Skin of body (tissue), 2 donors: ENCODE measurements around the gene RASSF3. TPM values are rescaled to one million over a fixed set of nuclear protein-coding genes. Genes with fewer than 3 reads are reported as not detected.

Experiments
- DNase-seq: peaks from one replicate; lab custom pipeline; 2025; lab: John Stamatoyannopoulos, UW
- total RNA-seq: library from RNA; depleted of rRNA; stranded (reverse); fragments of >200 nt; gene quantifications from one replicate; pipeline ENCODE4 v1.2.3, GENCODE V29; 2014

The RASSF3 gene
- total RNA-seq, 1 donor from 2014 or later = 14.4 TPM

GRCh38 chr12:64669270-64669842 lies 59.1 kb downstream of the RASSF3 start:
- no peak for DNase-seq

- no peak for DNase-seq
Measured at GRCh38 chr12:64670019-64670418, 59.7 kb downstream of the RASSF3 start.

DNA sequence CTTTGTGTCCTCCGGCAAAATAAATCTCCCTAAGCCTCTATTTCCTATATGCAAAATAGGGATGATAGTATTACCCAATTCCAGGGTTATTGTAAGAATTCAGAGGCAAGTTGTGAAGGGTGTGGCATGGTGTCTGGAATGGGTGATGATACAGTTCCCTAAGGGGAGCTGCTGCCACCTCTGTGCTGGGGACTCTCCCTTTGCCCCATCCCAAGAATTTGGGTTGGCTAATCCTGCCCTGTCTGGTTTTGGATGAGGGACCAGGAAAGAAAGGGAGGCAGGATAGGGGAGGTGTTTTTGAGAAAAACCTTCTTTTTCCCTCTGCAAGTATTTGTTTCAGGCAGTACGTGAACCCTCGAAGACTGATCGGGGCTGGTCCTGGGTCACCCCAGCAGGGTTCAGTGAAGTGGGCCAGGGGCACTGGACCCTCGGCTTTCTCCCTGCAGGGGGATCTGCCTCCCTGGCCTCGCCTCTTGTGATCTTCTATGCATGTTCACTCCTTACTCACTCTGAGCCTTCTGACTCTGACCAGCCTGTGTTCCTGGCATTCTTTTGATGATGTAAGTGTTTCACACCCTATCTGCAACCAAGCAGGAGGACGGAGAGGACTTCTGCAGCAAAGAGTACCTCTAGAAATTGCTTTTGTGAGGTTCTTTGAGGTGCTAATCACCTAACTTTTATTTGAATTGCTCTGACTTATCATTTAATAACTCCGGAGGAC lies 60.8 kb downstream of the RASSF3 start:
- no peak for DNase-seq

DNA sequence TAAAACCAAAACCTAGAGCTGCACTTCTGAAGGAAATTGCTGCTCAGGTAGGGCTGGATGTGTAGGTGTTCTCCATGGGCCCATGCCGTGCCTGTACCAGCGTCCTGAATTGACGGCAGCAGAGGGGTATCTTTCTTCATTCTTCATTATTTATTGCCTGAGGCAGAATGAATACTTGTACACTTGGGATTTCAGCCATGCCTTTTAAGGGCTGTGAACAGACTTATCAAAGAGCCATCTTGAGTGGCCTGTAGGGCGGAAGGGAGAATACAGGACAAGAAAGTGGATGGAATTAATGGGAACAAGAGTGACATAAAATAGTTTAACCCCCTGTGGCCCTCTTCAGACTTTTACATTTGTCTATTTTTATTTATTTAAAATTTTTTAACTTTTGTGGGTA lies 61.4 kb downstream of the RASSF3 start:
- no peak for DNase-seq

- DNase-seq = peak; percentile 5
Measured at GRCh38 chr12:64672925-64673409, 62.7 kb downstream of the RASSF3 start.

- no peak for DNase-seq
Measured at GRCh38 chr12:64673490-64674169, 63.3 kb downstream of the RASSF3 start.

DNA sequence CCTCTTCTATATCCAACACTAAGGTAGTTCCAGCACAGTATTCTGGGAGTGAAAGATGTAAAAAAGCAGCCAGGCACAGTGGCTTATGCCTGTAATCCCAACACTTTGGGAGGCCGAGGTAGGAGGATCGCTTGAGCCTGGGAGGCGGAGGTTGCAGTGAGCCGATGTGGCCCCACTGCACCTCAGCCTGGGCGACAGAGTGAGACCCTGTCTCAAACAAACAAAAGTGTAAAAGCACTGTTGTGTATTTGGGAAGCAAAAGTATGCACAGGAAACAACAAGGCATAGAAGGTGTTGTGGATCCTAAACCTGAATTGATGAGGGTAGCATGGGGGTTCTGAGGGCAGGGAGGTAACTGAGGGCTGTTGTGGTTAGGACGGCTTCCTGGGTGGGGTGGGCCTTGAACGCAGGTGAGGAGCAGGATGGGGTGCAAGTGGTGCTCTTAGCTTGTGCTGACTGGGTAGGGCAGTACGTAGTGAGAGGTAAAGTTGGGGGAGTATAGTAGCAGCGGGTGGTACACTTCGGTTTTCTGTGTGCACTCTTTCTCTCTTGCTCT lies 64.2 kb downstream of the RASSF3 start:
- no peak for DNase-seq

DNA sequence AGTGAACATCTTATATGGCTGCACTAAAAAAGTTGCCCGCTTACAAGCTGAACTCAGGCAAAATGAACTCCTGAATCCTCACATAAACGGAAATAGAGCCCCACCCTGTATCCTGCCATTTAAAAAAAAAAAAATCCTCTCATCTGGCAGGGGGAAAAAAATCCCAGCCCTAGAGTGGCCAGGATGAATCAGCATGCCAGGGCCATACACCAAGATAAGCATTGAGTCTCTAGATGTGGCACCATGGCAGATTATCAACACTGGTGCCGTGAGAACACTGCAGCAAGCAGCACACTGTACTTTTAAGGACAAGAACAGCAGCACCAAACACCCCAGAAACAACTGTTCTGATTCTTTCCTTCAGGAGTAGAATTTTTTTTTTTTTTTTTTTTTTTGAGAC lies 65.5 kb downstream of the RASSF3 start:
- DNase-seq = no peak

- DNase-seq = no peak
Measured at GRCh38 chr12:64678248-64678647, 68.0 kb downstream of the RASSF3 start.

- DNase-seq = no peak
Measured at GRCh38 chr12:64678835-64679234, 68.5 kb downstream of the RASSF3 start.

- peak; percentile 72 for DNase-seq
Measured at GRCh38 chr12:64679487-64680001, 69.2 kb downstream of the RASSF3 start.

DNA sequence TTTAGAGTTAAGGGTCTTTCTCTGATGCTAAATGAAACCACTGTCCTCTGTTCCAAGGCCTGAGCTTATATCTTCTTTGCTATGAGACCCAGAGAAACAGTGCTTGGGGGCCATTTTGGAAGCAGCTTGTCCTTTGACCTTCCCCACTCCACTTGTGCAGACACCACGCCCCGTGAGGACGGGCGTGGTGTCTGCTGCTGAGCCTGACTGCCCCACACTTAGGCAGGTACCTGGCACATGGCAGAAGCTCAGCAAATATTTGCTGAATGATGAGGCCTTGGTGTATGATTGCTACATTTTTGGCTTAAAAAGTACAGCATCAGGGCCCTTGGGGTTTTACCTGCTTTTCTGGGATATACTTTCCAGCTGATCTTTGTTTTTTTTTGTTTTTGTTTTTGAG lies 69.9 kb downstream of the RASSF3 start:
- DNase-seq = no peak

GRCh38 chr12:64681200-64682052 lies 71.1 kb downstream of the RASSF3 start:
- DNase-seq = no peak

DNA sequence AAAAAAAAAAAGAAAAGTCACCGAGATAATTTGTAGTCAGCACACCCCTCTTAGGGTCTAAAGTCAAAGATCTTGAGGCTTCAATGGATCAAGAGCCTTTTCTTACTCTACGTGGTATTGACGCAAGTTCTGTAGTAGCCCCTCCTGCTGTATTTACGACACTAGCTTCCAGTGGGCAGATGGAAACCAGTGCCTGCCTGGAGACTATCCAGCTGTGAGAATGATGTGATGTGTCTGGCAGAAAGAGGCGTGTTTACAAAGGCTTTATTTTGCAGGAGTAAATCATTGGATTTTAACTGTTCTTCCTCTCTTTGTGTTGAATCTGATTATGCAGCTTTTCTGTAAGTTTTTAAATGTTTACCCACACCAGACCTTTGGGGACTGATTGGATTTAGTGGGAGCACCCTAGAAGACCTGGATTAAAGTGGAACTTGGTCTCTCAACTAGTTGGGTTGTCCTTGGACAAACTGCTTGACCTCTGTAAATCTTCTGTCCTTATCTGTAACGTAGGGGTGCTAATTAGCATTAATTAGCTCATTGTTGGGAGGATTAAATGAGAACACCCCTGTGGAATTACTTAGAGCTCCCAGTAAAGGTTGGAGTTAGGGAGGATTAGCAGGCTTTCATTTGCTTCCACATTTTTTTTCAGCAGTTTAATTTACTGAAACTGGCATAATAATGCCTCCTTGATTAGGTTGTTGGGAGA lies 72.4 kb downstream of the RASSF3 start:
- peak; percentile 71 for DNase-seq

DNA sequence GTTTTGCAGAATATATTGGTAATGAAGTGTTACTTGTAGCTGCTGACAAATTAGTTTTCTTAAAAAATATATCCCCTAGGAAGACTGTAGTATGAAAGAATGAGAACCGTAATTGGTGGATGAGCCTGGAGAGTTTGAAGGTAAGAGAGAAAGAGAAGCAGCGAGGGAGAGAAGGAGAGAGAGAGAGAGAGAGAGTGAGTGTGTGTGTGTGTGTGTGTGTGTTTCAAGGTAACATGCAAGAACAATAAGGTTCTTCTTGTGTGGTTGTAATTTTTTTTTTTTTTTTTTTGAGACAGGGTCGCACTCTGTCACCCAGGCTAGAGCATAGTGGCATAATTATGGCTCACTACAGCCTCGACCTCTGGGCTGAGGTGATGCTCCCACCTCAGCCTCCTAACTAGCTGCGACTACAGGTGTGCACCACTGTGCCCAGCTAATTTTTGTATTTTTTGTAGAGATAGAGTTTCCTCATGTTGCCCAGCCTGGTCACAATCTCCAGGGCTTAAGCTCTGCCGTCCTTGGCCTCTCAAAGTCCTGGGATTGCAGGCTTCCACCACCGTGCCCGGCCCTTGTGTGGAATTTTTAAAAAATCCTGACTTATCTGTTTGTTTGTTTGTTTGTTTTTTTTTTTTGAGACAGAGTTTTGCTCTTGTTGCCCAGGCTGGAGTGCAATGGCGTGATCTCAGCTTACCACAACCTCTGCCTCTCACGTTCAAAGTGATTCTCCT lies 73.7 kb downstream of the RASSF3 start:
- DNase-seq = no peak

DNA sequence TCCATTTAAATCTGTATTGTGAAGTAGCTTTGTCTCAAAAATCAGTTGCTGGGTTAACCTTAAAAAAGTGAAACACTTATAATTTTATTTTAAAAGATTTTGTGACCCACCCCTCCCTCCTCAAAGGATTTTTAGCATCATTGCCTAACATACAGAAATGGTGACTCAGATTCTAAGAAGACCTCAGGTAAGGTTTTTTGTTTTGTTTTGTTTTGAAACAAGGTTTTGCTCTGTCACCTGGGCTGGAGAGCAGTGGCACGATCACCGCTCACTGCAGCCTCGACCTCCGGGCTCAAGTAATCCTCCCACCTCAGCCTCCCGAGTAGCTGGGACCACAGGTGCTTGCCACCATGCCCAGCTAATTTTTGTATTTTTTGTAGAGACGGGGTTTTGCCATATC lies 74.8 kb downstream of the RASSF3 start:
- no peak for DNase-seq

- no peak for DNase-seq
Measured at GRCh38 chr12:64685605-64686004, 75.3 kb downstream of the RASSF3 start.

DNA sequence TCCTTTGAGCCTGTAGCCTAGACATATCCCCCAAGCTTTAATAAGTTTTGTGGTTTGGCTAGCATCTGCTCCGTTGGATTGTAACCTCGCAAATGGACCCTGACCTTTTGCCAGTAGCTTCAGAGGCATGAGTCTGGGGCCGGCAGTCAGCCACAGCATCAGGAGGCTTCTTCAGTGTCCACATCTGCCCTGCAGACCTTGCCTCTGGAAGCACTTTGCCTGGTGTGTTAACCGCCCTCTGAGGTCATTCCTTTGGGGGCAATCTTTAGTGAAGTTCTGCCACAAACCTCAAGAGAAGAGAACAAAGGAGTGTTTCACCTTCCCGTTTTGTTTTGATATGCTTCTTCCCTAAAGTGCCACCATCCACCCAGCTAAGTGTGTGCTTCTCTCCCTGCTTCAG lies 77.5 kb downstream of the RASSF3 start:
- peak; percentile 27 for DNase-seq

DNA sequence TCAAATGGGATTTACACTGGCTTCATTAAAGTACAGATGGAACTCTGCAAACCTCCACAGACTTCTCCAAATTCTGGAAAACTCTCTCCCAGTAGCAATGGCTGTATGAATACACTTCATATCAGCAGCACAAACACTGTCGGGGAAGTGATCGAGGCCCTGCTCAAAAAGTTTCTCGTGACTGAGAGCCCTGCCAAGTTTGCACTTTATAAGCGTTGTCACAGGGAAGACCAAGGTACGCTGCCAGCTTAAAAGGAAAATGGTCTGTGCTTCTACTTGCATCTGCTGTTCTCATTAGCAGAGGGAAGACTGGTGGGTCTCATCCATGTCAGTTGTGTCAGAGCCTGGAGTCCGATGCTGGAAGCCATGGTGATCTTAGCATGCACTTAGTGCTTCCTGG lies 77.9 kb downstream of the RASSF3 start:
- peak; percentile 6 for DNase-seq

DNA sequence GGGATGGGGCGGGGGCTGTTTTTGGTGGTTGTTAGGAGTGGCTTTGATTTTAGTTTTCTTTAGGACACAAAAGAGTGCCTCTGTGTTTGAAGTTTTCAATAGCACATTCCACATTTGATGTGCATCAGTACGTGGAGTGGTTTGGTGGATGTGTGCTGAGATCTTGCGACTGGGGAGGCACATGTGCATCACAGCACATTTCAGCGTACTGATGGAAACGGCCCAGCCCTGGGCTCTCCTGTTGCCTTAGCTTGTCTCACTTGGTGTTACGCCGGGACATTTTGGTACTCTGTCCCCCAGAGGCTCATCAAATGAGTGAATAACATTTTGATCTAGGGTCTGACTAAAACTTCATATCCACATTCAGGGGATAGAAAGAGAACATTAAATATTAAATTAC lies 78.4 kb downstream of the RASSF3 start:
- no peak for DNase-seq
